ENCODE data around the gene MACROD1. TPM values are rescaled to one million over a fixed set of nuclear protein-coding genes. Genes with fewer than 3 reads are reported as not detected.

Gene MACROD1
- total RNA-seq, 4 donors from 2014 or later: 30.6 to 45.0 (median 35.0) TPM

- 59 to 75% methylated on average over 7 to 13 of the region's 13 CpGs for WGBS, 2 donors
- Histone ChIP-seq H3K27me3 (no peaks in the 10 kb centered on the region), H3K4me3 (no peak overlapping the region), H3K36me3 (peaks cover 0 to 21% (median 0%) of the 10 kb centered on the region in 3 donors), H3K9me3 (no peaks in the 10 kb centered on the region), H3K4me1 (peaks cover 0 to 33% (median 10%) of the 10 kb centered on the region in 4 donors), H3K27ac (peak overlapping the region in 3 of 4 donors; percentile 4 to 78 (median 72))
- no peak for DNase-seq (ENCODE audit: low spot score in 2 of 2)
- TF ChIP-seq CTCF (IDR thresholded peaks at IDR 0.05): no peak
- TF ChIP-seq POLR2A (IDR thresholded peaks at IDR 0.05): no peak
- TF ChIP-seq EP300 (IDR thresholded peaks at IDR 0.05): no peak
Measured at GRCh38 chr11:64120951-64121569, 44.9 kb downstream of the MACROD1 start.

DNA sequence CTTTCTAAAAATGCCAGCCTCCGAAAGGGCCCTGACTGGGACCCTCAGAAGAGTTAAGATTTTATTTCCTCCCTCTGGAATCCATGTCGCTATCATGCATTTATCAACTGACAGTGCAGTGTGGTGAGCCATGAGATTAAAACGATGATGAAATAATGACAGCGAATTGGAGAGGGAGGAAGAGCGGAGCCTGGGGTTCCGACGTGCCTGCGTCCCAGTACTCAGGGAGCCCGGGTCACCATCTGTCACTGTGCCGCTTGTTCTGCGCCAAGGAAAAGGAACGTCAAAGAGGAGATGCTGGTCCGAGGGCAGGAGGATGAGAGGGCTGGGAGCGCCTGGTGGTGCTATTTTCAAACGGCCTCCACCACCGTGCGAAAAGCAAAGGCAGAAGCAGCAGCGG, 46.2 kb downstream of the MACROD1 start:
- no peaks in the 10 kb centered on the region for H3K27me3 ChIP-seq
- 89 to 90% methylated on average over 18 of the region's 18 CpGs for WGBS, 2 donors

DNA sequence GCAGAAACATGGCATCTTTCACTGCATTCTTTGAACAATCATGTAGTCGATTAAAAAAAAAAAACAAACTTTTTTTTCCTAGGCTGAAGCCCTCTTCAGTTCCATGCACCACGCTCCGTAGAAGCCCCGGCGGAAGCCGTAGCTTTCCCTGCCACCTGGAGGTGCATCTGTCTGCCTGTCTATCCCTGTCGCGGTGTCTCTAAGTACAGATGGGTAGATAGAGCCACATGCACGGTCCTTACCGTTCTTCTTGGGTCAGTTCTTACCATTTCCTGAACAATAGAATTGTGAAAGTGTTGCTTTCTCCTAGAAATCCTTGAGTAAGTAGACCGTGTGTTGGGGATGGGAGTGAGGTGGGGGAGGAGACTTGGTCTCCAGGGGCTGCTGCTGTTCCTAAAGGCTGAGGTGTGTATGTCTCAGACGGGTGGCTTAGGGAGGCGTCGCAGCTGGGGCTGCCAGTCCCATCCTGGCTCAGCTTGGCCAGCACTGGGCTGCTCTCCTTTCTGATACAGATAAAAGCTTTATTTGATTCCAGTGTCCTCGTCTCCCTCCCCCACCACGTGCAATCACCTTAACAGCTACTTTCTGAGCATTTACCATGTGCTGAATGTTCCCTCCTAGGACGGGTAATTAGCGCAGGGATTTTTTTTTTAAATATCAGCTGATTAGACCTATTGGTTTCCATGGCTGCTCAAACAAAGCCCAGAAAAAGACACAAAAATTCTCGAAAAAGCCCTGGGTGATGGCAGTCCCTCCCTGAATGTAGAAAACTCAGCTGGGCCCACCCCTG, 46.8 kb downstream of the MACROD1 start:
- TF ChIP-seq EP300 (IDR thresholded peaks at IDR 0.05) (no peak), POLR2A (IDR thresholded peaks at IDR 0.05) (no peak), CTCF (IDR thresholded peaks at IDR 0.05) (no peak)
- no peak for DNase-seq (ENCODE audit: low spot score in 2 of 2)
- Histone ChIP-seq H3K4me3 (no peak overlapping the region), H3K4me1 (peaks cover 0 to 33% (median 10%) of the 10 kb centered on the region in 4 donors), H3K36me3 (peaks cover 0 to 28% (median 0%) of the 10 kb centered on the region in 3 donors), H3K27me3 (no peaks in the 10 kb centered on the region), H3K9me3 (no peaks in the 10 kb centered on the region), H3K27ac (no peak overlapping the region)
- WGBS, 2 donors: 84 to 85% methylated on average over 19 of the region's 19 CpGs

More for the DNA sequence above, 46.2 kb downstream of the MACROD1 start:
- Histone ChIP-seq H3K4me1 (peaks cover 0 to 33% (median 10%) of the 10 kb centered on the region in 4 donors), H3K9me3 (no peaks in the 10 kb centered on the region), H3K27ac (no peak overlapping the region), H3K36me3 (peaks cover 0 to 28% (median 0%) of the 10 kb centered on the region in 3 donors), H3K4me3 (no peak overlapping the region)
- TF ChIP-seq CTCF (IDR thresholded peaks at IDR 0.05) (no peak), POLR2A (IDR thresholded peaks at IDR 0.05) (no peak), EP300 (IDR thresholded peaks at IDR 0.05) (no peak)
- DNase-seq (ENCODE audit: low spot score in 2 of 2): no peak

DNA sequence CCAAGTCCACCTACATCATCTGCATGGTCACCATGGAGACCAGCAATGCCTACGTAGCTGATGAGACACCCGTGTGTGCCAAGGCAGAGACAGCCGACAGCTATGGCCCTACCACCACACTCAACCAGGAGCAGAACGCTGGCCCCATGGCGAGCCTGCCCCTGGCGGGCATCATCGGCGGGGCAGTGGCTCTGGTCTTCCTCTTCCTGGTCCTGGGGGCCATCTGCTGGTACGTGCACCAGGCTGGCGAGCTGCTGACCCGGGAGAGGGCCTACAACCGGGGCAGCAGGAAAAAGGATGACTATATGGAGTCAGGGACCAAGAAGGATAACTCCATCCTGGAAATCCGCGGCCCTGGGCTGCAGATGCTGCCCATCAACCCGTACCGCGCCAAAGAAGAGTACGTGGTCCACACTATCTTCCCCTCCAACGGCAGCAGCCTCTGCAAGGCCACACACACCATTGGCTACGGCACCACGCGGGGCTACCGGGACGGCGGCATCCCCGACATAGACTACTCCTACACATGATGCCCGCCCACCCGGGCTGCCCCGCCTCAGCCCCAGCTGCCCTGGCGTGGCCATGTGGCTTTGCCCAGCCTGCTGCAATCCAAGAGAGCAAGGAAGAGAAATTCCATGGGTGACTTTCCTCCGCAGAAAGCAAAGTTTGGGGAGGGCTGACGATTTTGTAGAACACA, 48.0 kb downstream of the MACROD1 start:
- TF ChIP-seq POLR2A (IDR thresholded peaks at IDR 0.05) (no peak), CTCF (IDR thresholded peaks at IDR 0.05) (no peak), EP300 (IDR thresholded peaks at IDR 0.05) (no peak)
- H3K27ac ChIP-seq: no peak overlapping the region
- H3K27me3 ChIP-seq: no peaks in the 10 kb centered on the region

More for the DNA sequence above, 48.0 kb downstream of the MACROD1 start:
- WGBS, 2 donors: 77 to 80% methylated on average over 28 to 31 of the region's 32 CpGs
- Histone ChIP-seq H3K4me1 (peaks cover 0 to 24% (median 10%) of the 10 kb centered on the region in 4 donors), H3K9me3 (no peaks in the 10 kb centered on the region), H3K36me3 (peaks cover 0 to 28% (median 0%) of the 10 kb centered on the region in 3 donors), H3K4me3 (no peak overlapping the region)
- DNase-seq (ENCODE audit: low spot score in 2 of 2): no peak
